Measurements from ENCODE around the gene SLC66A2.

The SLC66A2 gene

GRCh38 chr18:79935499-79935898, 16.0 kb downstream of the SLC66A2 start:
- no peak for DNase-seq

GRCh38 chr18:79935098-79935480, 16.4 kb downstream of the SLC66A2 start:
- no peak for DNase-seq

DNA sequence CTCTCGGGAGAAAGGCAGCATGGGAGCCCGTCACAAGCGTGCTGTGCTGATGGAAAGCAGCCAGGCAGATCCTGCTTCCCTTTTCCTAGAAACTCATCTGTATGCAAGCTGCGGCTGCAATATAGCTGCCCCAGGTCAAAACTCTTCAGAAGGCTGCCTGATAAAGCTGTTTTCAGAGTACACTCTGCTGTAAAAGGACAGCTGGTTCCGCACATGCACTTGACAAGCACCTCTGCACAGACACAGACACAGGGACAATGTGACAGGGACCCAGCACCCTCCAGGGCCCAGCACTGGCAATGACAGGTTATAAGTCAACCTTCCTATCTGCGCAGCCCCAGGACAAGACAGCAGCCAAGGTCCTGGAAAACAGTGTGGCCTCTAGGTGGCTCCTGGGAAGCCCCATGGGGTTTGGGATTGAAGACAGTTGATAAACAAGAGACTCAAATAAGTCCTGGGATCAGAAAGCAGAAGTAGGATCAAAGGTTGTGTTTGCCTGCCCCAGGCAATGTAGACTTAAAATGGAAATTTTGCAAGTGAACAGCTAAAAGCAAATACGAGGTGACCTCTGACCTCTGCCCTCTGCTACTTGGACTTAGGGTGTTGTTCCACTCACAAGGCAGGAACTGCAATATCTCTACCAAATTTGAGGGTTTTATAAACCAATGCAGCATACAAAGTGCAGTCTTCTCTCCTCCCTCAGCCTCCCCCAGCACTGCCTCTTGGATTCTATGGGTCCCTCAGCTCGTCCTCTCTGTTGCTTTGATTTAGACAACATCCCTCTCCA, 16.9 kb downstream of the SLC66A2 start:
- no peak for DNase-seq

- DNase-seq = peak; percentile 78
Measured at GRCh38 chr18:79933765-79934164, 17.7 kb downstream of the SLC66A2 start.

- DNase-seq = no peak
Measured at GRCh38 chr18:79932907-79933306, 18.5 kb downstream of the SLC66A2 start.

GRCh38 chr18:79931475-79931874, 20.0 kb downstream of the SLC66A2 start:
- DNase-seq = no peak

DNA sequence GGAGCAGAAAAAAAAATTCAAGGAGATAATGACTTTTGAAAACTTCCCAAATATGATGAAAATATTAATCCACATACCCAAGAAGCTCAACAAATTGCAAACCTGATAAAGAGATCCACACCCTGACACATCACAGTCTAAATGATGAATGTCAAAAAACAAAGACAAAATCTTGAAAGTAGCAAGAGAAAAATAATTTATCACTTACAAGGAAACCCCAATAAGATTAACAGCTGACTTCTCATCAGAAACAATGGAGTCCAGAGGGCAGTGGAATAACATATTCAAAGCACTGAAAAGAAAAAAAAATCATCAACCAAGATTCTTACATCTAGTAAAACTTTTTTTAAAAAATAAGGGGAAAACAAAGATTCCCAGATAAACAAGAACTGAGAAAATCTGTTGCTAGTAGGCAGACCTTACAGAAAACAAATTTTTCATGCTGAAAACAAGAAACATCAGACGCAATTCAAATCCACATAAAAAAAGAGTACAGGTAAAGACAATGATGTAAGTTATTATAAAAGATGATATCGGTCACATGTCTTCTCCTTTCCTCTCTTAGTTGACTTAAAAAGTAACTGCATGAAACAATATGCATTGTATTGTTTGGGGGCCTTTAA, 21.3 kb downstream of the SLC66A2 start:
- no peak for DNase-seq

- DNase-seq = no peak
Measured at GRCh38 chr18:79928563-79928960, 22.9 kb downstream of the SLC66A2 start.

GRCh38 chr18:79927607-79928562, 23.6 kb downstream of the SLC66A2 start:
- DNase-seq = no peak

DNA sequence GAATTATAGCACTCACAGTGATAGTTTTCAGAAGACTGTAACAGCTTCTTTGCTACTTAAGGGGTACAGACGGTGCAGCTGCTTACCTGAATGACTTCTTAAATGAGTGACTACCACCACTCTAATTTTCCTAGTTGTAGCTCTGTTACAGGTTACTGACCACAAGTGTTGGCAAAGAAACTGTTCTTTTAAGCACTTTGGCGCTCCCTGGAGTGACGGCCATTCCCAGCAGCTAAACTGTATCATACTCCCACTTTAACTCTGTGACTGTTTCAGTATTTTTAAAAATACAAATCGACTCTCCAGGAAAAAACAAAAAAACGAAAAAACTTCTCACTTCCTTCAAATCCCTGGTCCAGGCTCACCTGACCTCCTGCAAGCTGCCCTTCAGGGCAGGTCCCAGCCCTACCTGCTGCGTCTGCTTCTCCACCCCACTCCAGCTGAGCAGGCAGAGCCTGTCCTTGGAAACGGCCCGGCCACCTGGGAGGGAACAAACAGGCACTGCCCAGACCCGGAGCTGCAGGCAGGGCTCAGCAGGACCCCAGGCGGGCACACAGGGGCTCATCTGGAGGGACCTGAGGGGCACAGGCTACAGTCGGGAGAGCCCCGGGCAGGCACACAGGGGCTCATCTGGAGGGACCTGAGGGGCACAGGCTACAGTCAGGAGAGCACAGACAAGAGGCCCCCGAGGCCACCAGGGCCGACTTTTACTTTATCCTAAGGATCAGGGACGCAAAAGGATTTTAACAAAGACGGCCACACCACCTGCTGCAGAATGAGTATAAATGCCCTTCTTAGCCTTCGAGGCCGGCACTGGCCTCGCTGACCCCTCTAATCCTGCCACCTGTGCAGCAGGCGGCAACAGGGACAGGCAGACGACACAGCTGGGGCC, 24.5 kb downstream of the SLC66A2 start:
- no peak for DNase-seq

GRCh38 chr18:79926306-79926705, 25.1 kb downstream of the SLC66A2 start:
- no peak for DNase-seq

- DNase-seq = no peak
Measured at GRCh38 chr18:79924814-79925731, 26.4 kb downstream of the SLC66A2 start.

DNA sequence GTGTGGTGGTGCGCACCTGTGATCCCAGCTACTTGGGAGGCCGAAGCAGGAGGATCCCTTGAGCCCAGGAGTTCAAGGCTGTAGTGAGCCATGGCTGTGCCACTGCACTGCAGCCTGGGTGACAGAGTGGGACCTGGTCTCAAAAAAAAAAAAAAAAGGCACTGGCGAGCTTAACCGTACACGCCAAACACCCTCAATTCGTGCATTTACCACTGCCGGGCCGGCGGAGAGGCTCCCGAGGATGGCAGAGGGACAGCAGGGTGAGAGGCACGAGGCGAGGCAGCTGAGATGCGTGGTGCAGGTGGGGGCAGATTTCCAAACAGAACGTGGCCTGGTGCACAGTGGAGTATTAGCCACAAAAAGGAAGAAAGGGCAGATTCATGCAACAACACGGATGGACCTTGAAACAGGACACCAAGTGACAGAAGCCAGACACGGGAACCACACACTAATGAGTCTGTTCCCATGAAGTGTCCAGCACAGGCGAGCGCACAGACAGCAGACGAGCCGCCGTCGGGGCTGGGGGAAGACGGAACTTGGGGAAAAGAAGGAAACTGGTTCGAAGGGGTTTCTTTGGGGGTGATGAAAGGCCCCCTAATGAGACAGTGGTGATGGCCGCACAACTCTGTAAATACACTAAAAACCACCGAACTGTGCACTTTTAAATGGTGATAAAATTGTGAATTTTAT, 27.4 kb downstream of the SLC66A2 start:
- no peak for DNase-seq

DNA sequence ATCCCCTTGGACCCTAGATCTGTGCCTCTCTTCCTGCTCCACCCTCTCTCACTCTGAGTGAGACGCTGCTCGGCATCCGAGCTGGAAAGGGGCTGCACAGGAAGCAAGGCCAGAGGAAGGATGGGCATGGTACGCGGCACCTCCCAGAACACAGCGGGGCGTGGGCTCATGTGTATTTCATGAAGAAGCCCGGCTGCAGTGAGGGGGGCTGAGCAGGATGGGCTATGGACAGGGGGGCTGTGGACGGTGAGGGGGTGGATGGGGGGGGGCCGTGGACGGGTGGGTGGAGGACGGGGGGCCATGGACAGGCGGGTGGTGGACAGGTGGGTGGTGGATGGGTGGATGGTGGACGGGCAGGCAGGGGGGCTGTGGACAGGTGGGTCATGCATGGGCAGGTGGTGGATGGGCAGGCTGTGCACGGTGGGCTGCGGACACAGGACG, 28.5 kb downstream of the SLC66A2 start:
- DNase-seq = no peak

GRCh38 chr18:79921984-79922965, 29.2 kb downstream of the SLC66A2 start:
- DNase-seq = no peak

DNA sequence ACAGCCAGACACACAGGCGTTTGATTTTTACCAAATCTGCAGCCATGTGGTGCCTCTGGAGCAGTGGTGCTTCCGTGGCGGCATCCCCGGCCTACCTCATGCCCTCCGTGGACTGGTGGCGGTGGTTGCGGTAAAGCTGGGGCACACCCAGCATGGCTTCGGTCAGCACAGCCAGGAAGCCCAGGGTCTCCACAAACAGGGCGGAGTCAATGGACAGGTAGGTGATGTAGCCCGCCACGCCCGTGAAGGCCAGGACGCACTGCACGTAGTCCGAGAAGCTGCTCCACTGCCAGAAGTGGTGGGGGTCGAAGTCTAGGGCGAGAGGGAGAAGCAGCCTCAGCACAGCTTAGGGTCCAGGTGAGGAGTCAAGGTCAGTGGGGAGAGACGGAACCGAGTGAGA, 32.4 kb downstream of the SLC66A2 start:
- DNase-seq = no peak

GRCh38 chr18:79918615-79919011, 32.8 kb downstream of the SLC66A2 start:
- DNase-seq = no peak

- DNase-seq = no peak
Measured at GRCh38 chr18:79917853-79918614, 33.4 kb downstream of the SLC66A2 start.
